NOMO-1 treated with DMSO at 0.1 percent for 48 hours (cell line): ENCODE data around the gene CDYL.
A peak's percentile ranks its signal among the peaks of the same experiment; 100 is the strongest.

Experiments used
- DNase-seq: peaks from one replicate; lab custom pipeline; 2025; ENCODE audit not compliant: unreplicated experiment; lab: John Stamatoyannopoulos, UW

CDYL gene

GRCh38 chr6:4776131-4776492, at the start of gene CDYL:
TSS of gene CDYL (plus strand) at chr6:4776404. CDS start at chr6:4776784, 380 bp downstream.
- DNase-seq: peak; percentile 81

- DNase-seq: no peak
These were observed 49.6 kb upstream of the CDYL start for GRCh38 chr6:4726645-4727044.

DNA sequence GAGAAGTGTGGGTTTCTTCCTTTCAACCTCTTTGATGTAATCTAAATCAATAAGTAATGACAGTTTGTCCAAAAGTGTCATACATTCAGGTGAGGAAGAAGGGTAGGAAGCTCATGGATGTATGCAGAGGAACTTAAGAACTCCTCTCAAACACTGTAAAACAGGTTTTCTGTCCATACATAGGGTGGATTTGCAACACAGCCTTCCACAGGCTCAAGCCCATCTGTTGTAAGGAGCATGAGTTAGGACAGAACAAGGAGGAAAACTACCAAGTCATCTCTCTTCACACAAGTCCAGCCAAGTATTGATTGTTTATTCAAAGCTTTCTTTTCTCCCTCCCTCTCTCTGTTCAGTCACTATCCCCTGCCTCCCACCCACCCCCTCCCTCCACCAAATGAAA, 49.0 kb upstream of the CDYL start:
- no peak for DNase-seq

DNA sequence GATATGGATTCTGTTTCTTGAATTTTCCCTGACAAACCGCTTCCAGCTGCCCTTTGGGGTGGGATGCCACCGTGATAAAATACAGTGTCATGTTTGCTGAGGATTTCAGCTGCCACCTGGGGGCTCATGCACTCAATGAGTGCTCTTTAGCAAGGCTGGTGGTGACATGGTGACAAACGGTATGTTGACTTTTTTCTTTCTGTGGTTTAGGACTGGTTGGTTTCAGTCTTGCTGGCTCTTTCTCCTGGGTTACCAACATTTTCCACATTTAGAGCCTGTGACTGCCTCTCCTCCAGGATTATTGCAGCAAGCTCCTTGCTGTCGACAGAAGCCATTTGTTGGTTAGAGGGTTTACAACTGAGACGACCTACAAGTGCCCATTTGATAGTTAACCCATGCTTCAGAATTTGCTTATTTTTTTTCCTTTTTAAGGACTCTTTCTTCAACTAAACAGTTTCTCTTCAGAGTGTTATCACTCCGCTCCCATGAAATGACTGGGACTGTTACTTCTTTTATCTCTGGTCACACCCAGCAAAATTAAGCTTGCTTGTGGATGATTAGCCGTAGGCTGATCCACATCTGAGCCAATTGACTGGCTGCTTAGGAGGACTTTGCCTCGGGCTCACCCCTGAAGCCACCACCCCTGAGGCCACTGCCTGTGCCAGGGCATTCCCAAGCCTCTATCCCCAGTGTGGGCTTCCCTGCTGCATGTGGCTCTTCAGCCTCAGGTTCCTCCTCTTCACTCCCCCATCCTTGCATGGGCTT, 48.4 kb upstream of the CDYL start:
- DNase-seq: no peak

- no peak for DNase-seq
These were observed 47.8 kb upstream of the CDYL start for GRCh38 chr6:4728436-4728769.

- DNase-seq: no peak
These were observed 47.3 kb upstream of the CDYL start for GRCh38 chr6:4728926-4729325.

DNA sequence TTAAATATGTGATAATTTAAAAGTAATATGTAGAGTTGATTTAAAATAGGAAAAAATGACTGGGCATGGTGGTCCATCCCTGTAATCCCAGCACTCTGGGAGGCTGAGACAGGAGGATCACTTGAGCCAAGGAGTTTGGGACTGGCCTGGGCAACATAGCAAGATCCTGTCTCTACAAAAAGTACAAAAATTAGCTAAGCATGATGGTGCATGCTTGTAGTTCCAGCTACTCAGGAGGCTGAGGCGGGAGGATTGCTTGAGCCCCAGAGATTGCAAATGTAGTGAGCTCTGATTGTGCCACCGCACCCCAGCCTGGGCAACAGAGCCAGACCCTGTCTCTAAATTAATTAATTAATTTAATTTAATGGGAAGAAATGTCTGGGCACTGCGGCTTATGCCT, 44.2 kb upstream of the CDYL start:
- no peak for DNase-seq

DNA sequence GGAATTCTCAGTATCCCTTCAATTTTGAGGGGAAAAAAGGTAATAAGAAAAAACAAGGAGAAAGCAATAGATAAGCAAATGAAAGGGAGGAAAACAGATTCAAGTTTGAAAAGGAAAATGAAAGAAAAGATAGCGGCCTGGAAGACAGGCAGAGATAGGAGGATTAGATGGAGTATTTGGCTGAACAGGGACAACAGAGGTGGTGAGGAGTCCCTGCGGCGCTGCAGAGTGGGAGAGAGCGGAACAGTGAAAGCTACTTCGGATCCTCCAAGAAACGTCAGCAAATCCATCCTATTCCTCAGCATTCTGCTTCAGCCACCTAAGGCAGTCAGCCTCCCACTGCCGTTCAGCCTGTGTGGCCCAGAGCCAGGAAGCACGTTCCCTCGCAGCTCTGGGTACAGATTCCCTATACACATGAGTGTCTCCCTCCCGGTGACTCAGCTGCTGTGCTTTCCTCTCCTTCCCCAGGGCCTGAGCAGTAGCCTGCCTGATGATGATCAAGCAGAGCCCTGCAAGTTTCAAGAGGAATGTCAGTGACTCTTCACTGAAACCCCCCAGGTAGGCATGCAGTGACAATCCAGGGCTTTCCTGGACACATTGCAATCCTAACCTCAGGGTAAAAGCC, 43.4 kb upstream of the CDYL start:
- DNase-seq: no peak

DNA sequence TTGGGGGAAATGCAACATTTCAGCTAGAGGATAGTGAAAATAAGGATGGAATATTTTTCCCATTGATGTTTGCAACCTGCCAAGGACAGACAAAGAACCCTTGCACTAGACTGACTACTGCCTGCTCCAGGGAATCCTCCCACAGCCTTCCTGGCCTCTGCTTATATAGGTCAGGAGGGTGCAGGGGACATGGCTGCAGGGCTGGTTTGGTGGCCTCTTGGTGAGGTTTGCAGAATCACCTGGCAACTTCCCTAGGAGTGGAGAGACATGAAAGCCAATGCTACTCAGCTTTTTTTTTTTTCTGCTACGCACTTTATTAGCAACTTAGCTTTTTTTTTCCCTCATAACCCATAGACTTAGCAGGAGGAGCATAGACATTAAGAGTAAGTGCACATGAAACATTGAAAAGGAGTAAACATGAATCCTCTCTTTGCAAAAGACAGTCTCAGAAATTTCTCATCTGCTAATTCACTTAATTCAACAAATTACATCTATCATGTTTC, 39.8 kb upstream of the CDYL start:
- no peak for DNase-seq

- DNase-seq: no peak
These were observed 36.2 kb upstream of the CDYL start for GRCh38 chr6:4740032-4740431.

DNA sequence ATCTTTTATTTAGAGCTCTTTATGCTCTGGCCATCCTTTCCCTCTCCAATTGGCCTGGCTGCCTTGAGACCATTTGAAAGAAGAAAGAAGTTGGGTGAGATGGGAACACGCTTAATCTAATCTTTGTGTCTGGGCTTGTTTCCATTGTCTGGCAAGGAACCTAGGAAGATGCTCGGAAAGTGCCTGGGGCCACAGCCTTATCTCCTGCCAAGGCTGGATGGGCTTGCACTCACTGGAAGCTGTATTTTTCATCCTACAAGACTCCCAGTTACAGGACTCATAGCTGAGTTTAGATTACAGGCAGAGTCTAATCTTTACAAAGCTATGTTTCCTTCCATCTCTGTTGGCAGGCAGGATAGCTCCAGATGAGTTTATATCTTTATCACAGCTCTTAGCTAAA, 33.1 kb upstream of the CDYL start:
- DNase-seq: no peak

DNA sequence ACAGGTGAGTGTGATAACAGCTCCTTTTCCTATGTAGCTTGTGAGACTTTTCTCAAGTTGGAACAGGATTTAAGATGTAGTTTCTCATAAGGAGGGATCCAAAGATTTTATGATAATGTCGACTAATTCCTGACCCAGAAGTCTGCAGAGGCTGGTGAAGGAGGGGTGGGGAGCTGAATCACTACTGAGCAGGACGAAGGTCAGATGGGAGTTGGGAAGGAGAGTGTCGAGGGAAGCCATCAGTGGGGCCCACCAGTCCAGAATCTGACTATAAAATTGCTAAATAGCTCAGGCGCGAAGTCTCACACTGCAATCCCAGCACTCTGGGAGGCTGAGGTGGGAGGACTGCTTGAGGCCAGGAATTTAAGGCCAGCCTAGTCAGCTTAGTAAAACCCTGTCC, 32.3 kb upstream of the CDYL start:
- DNase-seq: no peak

DNA sequence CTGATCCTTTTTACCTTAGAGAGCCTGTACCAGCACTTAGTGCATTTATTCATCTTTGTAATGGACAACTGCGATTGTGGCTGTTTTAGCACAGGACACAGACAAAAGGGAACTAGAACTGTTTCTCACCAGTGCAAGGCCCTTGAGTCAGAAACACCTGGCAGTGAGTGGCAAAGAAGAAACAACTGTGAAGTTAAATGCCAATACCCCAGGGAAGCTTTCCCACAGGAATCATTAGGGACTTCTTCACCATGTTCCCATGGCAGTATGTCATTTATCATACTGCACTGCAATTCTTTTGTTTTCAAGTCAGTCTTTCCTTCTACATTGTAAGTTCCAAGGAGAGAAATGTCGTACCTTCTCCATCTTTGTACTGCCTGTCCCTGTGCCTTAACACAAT, 28.6 kb upstream of the CDYL start:
- no peak for DNase-seq

DNA sequence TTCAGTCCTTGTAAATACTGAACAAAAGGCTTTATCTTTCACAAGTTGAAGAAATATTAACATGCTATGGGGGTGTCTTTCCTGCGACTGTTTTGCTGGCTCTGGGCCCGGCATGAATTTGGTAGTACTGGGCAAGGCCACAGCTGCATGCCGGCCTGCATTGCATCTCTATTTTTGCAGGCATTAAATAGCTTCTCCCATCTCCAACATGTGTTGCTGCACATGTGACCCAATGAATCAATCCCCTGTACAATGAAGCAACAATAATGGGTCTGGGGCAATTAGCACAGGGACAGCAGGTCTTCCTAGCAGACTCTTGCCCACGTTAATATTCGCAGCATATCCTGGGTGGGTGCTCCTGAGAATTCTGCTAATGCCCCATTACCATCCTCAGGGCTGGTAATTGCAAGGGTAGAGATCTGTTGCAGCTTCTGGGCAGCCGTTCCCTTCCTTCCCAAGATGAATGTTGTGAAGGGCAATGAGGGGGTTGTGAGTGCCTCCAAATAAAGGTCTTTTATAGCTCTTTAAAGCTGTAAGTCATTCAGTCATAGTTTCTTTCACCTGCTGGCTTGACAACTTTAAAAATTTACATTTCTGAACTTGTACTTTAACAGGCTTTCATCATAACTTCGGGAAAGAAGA, 24.3 kb upstream of the CDYL start:
- no peak for DNase-seq

- DNase-seq: no peak
These were observed 20.0 kb upstream of the CDYL start for GRCh38 chr6:4756247-4756646.

- DNase-seq: no peak
These were observed 16.2 kb upstream of the CDYL start for GRCh38 chr6:4759997-4760396.

- no peak for DNase-seq
These were observed 15.4 kb upstream of the CDYL start for GRCh38 chr6:4760773-4761172.

GRCh38 chr6:4762294-4762693, 13.9 kb upstream of the CDYL start:
- no peak for DNase-seq

DNA sequence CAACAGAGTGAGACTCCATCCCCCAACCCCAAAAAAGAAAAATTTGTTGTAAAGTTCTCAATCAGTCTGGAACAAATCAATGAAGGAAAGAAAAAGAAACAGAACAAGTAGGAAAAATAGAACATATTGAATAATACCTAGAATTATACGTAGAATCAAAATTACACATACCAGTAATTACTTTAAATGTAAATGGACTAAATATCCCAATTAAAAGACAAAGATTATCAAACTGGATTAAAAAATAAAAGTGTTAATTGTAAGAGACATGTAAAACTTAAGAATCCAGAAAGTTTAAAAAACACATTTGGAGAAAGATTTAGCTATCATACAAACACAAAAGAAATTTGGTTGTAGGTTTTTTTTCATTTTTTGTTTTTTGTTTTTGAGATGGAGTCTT, 12.3 kb upstream of the CDYL start:
- DNase-seq: no peak

- DNase-seq: no peak
These were observed 7.4 kb upstream of the CDYL start for GRCh38 chr6:4768815-4769214.

GRCh38 chr6:4772750-4773149, 3.5 kb upstream of the CDYL start:
- DNase-seq: no peak

- no peak for DNase-seq
These were observed 3.0 kb upstream of the CDYL start for GRCh38 chr6:4773181-4773580.
